Stimulated activated CD8-positive, alpha-beta memory T cell treated with anti-CD3 and anti-CD28 coated beads, Interleukin-12 subunit alpha, Interleukin-12 subunit beta, amount 100 ng/mL, for 24 hours (primary cell): ENCODE results near the gene C5.

Experiments used
- DNase-seq: peaks from one replicate; pipeline ENCODE4 v3.0.0-alpha.2; 2020; ENCODE audit errors: extremely low read depth

The C5 gene

DNA sequence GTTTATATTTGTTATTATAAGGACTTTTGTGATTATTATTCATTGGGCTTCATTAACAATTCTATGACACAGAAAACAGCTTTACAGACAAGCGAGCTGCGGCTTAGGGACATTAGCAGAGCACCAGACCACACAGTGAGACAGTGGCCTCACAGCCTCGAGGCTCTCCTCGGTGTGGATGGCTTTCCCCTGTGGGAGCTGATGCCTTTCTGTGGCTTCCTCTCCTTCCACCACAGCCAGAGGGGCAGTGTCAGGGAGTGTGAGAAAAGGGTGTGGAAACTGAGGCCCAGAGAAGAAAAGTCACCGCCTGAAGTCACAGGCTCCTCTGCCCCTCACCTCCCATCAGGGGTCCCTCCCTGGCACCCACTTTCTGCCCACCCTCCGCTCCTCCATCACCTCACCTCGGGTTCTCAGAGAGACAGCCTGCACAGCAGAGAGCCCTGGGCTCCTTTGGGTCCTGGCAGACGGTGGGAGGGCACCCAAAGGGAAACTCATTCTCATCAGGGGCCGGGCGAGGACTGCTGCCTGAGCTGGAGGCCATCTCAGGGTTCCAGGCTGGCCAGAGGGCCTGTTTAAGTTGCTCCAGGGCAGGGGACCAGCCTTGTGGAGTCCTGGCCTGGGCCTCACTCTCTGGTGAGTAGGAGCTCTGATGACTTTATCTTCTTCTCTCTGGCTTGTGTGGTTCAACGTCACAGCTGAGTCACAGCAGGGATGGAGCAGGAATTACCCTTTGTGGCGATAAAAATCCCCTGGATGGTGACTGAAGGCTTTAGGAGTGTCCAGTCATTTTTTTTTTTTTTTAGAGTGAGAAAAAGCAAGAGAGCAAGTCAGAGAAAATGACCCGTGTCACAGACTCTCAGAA, 124.3 kb downstream of the C5 start:
- no peak for DNase-seq

GRCh38 chr9:120924698-120925534, 125.2 kb downstream of the C5 start:
- no peak for DNase-seq

- DNase-seq, result no peak
These were observed 126.3 kb downstream of the C5 start for GRCh38 chr9:120923620-120924328.

DNA sequence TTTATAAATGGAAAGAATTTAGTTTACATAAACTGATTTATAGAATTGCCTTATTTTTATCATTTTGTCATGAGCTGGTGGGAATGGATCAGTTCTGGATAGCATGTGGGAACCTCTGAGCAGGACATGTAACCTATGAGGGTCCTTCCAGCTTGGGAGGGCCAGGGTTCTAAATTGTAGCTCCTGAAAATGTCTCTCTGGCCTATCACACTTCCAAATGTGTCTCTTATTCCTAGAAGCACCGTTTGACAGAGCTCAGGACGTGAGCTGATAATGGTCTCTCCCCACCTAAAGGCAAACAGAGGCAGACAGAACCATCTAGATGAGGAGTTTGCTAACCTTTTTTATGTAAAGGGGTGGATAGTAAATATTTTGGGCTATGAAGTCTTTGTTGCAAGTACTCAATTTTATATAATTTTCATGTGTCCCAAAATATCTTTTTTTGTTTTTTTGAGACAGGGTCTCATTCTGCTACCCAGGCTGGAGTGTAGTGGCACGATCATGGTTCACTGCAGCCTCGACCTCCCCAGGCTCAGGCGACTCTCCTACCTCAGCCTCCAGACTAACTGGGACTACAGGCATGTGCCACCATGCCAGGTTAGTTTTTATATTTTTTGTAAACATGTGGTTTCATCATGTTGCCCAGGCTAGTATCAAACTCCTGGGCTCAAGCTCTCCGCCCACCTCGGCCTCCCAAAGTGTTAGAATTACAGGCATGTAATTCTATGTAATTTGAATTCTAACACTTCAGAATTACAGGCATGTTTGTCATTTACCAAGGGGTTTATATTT, 127.5 kb downstream of the C5 start:
- DNase-seq, result no peak

DNA sequence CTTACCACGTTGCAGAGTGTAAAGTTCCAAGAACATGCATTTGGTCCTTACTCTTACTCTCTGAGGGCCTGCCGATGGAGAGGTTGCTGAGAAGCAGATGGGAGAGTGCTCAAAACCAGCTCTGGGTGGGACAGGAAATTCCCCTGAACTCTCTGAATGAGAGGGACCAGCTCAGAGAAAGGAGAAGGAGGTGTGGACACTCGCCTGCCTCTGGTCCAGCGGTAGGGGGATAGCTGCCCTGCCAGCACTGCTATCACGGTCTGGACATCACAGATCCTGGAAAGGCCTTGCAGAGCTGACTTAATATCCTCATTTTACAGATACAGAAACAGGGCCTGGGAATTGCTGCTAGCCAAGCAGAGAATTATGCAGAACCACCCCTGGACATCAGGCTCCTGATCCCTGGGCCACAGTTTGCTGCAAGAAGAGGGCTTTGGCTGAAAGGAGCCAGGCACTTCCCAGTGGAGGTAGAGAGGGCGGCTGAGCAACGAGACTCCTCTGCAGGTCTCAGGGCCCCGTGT, 128.4 kb downstream of the C5 start:
- no peak for DNase-seq

DNA sequence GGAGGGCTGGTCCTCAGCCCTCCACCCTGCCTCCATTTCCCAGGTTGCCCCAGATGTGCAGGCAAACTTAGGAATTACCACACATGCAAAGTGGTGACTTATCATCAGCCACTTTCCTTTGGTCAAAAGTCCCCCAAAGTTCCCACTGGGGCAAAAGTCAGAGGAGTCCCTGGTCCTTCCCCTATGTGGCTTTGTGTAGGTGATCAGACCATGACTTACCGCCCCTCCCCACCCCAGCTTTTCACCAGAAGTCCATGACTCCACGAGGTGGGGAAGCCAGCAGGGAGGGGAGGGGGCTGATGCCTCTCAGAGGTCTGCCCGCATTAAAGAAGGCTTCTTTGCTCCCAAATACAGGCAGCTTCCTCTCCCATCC, 129.3 kb downstream of the C5 start:
- no peak for DNase-seq

DNA sequence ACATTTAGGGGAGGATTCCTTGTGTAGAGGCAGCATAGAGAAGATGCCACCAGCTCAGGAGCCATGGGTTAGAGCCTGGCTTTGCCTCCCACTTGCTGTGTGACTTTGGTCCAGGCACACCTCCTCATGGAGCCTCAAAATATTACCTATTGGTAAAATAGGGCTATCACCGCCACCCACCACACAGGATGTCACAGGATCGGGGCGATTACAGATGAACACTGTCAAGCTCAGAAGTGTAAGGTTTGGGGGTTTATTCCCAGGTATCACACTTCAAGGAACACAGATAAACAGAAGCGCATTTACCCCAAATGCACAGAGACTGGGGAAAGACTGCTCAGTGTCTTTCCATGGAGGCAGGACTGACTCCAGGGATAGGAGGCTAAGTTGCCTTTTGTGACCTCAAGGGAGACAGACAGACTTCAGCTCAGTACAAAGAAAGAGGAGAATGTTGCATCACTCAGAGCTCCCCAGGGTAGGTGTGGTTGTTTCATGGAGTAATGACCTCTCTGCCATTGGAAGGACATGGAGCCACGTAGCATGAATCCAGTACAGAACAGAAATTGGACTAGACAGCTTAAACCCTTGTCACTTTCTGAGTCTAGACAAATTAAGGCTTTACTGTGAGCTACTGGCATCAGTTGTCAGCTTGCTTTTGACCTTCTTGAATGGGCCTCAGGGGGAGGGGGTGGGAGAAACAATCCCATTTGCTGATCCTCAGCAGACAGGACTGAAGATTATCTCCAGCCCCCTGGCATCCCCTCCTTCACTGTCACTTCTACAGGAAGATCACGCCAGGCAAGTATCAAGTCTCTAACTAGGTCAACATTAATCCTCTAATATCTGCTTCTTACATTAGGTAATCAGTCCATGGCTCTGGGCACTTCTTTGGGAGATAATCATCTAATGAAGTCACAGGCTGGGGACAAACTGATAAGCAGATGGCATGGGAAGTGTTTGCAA, 130.0 kb downstream of the C5 start:
- no peak for DNase-seq

DNA sequence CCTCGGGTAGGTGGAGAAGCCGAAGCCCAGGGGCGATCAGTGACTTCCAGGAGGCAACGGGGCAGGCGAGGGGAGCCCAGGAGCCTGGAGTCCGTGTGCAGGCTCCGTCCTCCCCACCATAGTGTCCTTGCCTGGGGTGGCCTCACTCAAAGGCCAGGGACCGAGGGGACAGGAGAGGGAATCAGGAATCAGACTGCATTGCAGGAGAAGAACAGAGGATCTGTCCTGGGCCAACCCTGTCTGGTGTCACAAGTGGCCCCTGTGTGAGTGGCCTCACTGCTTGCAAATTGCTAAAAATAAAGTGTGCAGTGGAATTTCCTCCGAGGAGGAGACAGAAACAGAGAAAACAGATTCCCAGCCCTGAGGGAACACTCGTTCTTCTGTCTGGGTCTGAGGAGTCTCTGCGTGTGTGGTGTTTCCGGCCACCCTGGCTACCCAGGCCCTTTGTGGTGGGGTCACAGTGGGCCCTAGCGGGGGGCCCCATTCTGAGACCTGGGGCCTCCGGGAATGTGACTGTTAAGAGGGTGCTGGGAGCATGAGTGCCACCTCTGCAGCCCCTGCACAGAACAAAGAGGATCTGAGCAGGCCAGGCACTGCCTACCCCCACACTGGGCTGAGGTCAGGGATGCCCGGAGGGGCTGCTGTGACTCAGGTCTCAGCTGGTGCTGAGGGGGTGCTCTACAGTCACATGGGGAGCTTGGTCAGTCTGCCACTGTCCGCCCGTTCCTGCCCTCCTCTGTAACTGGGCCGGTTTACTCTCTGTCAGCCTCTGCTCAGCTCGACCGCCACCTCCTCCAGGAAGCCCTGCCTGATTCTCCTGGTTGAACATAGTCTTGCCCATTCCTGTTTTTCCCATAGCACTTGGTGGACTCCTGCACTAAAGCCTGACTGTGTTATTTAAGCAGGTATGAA, 130.9 kb downstream of the C5 start:
- DNase-seq, result no peak

GRCh38 chr9:120917929-120918762, 131.9 kb downstream of the C5 start:
- no peak for DNase-seq

- no peak for DNase-seq
These were observed 132.8 kb downstream of the C5 start for GRCh38 chr9:120916991-120917880.

- DNase-seq, result no peak
These were observed 133.5 kb downstream of the C5 start for GRCh38 chr9:120916588-120916987.

GRCh38 chr9:120915854-120916470, 134.1 kb downstream of the C5 start:
- DNase-seq, result no peak

GRCh38 chr9:120914953-120915352, 135.1 kb downstream of the C5 start:
- no peak for DNase-seq

GRCh38 chr9:120914396-120914795, 135.7 kb downstream of the C5 start:
- no peak for DNase-seq

DNA sequence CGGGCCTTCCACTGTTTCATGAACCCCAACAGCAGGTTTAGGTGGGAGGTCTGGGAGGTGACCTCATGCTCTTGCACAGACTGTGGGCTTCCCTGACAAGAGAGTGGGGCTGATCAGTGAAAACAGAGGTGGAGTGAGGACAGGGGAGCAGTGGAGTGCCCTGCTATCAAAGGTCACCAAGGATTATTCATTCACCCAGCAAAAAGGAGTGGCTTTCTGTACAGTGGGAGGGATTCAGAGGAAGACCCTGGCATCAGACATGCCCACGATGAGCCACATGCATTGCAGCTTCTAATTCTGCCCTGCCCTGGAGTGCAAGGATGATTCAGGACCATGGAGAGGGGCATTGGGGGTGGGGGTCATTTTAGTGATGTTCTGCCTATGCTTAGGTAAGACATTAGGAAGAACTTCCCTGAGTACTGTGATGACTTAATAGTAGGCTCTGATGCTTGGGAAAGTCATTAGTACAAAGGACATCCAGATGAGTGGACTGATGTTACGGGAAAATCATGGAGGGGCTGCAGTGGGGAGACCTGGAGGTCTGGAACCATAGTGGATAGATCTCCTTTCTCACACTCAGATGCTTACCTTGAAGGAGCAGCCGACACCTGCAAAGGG, 136.3 kb downstream of the C5 start:
- no peak for DNase-seq

GRCh38 chr9:120912958-120913646, 137.0 kb downstream of the C5 start:
- no peak for DNase-seq
